Hepatocyte (in vitro differentiated cells): ENCODE data around the gene TTC12.

ENCODE experiments used
- CTCF ChIP-seq: fragments of 200-600 bp; sonication (generic); IDR thresholded peaks from 2 replicates; pipeline ENCODE4 v1.5.1; 2016; ENCODE audit warnings: antibody characterized with exemption, mild to moderate bottlenecking; ENCODE audit not compliant: poor library complexity
- EZH2 ChIP-seq: fragments of 200-600 bp; sonication (generic); IDR thresholded peaks from 2 replicates; pipeline ENCODE4 v1.6.1; 2016; ENCODE audit warnings: antibody characterized with exemption, mild to moderate bottlenecking, borderline replicate concordance
- EZH2phosphoT487 ChIP-seq: fragments of 200-600 bp; sonication (generic); IDR thresholded peaks from one replicate; pipeline ENCODE4 v1.6.1; 2018; ENCODE audit warnings: antibody characterized with exemption, mild to moderate bottlenecking, low read depth, moderate library complexity; ENCODE audit not compliant: unreplicated experiment, severe bottlenecking

- no peak for TF ChIP-seq CTCF
- TF ChIP-seq EZH2phosphoT487, result no peak
- no peak for TF ChIP-seq EZH2
Measured at GRCh38 chr11:113377681-113378412, 63.5 kb downstream of the TTC12 start.
